Left renal pelvis (tissue), 4 donors: ENCODE data around the gene IQGAP2. TPM values are rescaled to one million over a fixed set of nuclear protein-coding genes. Genes with fewer than 3 reads are reported as not detected.
"Not testable (repeated sequence)": the region's sequence is repeated elsewhere in the genome, so short reads cannot be mapped to it uniquely, and the experiment has no call there.

Experiments used
- DNase-seq, 4 donors: peaks; one replicate each; pipeline ENCODE4 v3.0.0-alpha.2; 2013; ENCODE audit warnings: low read depth in 4 of 4, low spot score in 3 of 4
- polyA plus RNA-seq, 4 donors: library from polyadenylated mRNA; unstranded; fragments of 120-200 nt; gene quantifications; one replicate each; pipeline ENCODE4 v1.2.1, GENCODE V29; 2013; ENCODE audit not compliant: insufficient read length in 4 of 4

The IQGAP2 gene
- polyA plus RNA-seq, 4 donors = 20.0 to 72.1 (median 68.3) TPM

DNA sequence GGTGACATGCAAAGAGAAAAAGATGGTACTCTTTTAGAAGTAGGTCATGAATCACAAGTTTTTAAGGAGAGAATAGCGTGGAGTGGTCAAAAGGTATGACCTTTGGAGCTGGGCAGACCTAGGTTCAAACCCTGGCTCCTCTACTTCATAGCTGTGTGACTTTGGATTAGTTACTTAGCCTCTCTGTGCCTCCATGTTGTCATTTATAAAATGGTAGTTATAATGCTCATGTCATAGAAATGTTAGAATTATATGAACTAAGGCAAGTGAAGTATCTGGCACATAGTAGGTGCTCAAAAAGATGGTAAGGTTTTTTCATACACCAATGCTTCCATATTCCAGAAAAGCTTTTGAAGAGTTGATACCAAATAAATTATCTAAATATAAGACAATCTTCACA lies 320.2 kb downstream of the IQGAP2 start:
- DNase-seq = no peak

- no peak for DNase-seq
Observed at GRCh38 chr5:76723906-76724305, 320.8 kb downstream of the IQGAP2 start.

- no peak for DNase-seq
Observed at GRCh38 chr5:76724871-76725270, 321.8 kb downstream of the IQGAP2 start.

DNA sequence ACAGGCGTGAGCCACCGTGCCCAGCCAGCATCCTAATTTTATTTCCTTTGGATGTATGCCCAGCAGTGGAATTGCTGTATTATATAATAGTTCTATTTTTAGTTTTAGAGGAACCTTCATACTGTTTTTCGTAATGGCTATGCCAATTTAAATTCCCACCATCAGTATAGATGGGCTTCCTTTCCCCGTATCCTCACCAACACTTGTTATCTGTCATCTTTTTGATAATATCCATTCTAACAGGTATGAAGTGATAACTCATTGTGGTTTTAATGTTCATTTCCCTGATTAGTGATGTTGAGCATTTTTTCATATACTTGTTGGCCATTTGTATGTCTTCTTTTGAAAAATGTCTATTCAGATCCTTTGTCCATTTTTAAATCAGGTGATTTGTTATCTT lies 325.9 kb downstream of the IQGAP2 start:
- no peak for DNase-seq

DNA sequence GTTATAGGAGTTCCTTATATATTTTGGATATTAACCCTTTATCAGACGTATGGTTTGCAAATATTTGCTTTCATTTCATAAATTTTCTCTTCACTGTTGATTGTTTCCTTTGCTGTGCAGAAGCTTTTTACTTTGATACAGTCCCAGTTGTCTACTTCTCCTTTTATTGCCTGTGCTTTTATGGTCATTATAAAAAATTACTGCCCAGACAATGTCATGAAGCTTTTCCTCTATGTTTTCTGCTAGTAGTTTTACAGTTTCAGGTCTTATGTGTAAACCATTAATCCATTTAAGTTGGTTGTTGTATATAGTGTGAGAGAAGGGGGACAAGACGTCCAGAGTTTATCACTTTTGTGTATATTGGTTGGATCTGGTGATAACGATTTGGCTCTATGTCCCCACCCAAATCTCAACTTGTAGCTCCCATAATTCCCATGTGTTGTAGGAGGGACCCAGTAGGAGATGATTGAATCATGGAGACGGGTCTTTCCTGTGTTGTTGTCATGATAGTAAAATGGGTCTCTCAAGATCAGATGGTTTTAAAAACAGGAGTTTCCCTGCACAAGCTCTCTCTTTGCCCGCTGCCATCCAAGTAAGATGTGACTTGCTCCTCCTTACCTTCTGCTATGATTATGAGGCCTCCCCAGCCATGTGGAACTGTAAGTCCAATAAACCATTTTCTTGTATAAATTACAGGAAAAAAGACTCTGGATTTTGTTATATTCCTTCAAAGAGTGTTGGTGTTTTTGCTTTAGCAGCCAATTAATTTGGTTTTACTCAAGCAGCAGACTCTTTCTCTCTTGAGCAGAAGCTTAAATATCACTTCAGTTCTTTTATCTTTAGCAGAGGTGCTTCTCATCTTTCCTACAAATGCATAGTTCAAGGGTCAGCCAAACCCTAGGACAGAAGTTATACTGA lies 326.5 kb downstream of the IQGAP2 start:
- no peak for DNase-seq

DNA sequence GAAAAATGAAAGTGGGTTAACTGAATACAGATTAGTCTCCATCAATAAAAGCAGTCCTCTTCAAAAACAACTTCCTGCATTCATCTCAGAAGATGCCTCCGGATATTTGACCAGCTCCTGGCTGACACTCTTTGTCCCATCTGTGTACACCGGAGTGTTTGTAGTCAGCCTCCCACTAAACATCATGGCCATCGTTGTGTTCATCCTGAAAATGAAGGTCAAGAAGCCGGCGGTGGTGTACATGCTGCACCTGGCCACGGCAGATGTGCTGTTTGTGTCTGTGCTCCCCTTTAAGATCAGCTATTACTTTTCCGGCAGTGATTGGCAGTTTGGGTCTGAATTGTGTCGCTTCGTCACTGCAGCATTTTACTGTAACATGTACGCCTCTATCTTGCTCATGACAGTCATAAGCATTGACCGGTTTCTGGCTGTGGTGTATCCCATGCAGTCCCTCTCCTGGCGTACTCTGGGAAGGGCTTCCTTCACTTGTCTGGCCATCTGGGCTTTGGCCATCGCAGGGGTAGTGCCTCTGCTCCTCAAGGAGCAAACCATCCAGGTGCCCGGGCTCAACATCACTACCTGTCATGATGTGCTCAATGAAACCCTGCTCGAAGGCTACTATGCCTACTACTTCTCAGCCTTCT lies 329.4 kb downstream of the IQGAP2 start:
- no peak for DNase-seq

DNA sequence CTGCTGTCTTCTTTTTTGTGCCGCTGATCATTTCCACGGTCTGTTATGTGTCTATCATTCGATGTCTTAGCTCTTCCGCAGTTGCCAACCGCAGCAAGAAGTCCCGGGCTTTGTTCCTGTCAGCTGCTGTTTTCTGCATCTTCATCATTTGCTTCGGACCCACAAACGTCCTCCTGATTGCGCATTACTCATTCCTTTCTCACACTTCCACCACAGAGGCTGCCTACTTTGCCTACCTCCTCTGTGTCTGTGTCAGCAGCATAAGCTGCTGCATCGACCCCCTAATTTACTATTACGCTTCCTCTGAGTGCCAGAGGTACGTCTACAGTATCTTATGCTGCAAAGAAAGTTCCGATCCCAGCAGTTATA lies 329.9 kb downstream of the IQGAP2 start:
- DNase-seq = no peak

DNA sequence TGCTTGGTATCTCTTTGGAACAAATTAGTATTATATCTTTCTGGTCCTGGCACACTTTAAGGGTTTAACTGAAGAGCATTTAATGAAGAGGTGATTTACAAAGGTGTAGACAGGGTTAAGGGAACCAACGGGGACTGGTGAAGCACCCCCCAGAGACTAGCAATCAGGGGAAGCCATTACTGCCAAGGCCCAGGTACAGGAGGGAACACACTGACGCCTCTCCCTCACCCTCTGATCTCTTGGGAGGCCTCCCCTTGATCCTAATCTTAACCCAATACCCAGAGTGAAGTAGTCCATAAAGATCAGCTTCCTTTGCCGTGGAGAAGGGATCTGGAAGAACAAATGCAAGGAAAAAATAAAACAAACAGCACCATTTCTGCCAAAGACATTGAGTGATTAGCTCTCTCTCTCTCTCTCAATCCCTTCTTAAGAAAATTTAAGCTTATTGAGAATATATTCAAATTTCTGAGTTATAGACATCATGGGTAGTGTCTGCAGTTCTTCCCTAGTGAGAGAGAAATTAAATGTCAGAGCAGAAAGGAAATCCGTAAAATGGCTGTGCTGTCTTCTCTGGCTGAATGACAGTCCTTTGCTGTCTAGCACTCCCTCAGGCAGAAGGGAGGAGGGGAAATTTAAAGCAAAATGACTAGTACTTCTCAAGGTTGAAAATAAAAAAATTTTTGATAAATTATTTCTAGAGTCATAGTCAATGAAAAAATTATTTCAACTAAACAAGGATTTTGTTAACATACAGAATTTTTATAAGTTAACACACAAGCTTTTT lies 332.9 kb downstream of the IQGAP2 start:
- DNase-seq = no peak

DNA sequence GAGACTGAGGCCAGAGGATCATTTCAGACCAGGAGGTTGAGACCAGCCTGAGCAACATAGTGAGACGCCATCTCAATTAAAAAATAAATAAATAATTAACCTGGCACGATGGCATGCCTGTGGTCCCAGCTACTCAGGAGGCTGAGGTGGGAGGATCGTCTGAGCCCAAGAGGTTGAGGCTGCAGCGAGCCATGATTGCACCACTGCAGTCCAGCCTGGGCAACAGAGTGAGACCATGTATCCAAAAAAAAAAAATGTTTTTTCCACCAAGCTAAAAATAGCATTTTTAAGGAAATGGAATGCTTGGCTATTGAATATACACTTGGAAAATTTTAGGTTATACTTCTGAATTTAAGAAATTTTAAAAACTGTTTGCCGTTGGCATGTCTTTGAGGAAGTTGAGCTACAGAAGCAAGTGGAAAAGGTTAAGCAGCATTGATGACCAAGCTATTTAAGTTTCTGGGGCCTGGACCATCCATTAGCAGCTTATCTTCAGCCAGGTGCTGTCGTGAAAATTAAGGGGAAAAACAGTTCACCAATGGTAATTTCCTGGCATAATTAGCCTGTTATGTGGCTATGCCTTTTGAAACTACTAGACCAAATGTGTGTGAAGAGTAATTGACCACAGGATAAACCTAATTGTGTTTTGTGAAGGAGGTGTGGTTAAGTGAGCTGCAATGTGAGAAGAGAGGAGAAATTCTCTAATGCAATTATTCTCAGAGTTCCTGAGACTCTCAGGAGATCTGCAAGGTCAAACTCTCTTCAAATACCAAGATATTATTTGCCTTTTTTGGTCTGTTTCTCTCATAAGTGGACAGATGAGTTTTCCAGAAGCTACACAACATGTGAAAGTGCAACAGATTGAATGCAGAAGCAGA lies 333.8 kb downstream of the IQGAP2 start:
- no peak for DNase-seq

DNA sequence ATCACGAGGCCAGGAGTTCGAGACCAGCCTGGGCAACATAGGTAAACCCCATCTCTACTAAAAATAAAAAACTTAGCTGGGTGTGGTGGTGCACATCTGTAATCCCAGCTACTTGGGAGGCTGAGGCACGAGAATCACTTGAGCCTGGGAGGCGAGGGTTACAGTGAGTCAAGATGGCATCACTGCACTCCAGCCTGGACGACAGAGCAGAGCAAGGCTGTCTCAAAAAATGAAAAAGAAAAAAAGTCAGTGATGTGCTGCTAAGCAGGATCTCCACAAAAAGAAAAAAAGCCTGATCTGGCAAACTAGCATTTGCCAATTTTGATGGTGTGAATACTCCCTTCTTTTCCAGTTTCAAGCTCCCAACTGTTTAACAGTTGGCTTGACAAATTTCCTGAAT lies 334.8 kb downstream of the IQGAP2 start:
- no peak for DNase-seq

GRCh38 chr5:76741506-76741905 lies 338.4 kb downstream of the IQGAP2 start:
- not testable (repeated sequence) for DNase-seq

DNA sequence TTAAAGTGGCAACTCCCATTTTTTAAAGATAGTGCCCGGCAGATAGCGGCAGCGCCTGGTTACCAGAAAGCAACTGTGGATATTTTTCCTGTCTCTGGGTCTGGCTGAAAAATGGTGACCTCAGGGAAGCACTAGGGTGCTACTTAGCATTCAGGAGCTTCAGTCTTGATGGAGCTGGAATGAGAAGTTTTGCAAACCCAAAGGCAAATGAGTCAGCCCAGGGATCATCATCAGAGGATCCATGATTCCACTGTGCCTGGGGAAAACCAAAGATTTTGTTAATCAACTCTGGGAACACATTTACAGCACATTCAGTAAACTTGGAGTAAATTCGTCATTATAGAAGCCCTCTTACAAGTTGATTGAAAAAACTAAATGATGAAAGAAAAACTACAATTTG lies 339.5 kb downstream of the IQGAP2 start:
- no peak for DNase-seq

GRCh38 chr5:76744632-76745031 lies 341.5 kb downstream of the IQGAP2 start:
- DNase-seq = no peak

GRCh38 chr5:76745670-76746069 lies 342.6 kb downstream of the IQGAP2 start:
- DNase-seq = no peak

GRCh38 chr5:76746677-76747076 lies 343.6 kb downstream of the IQGAP2 start:
- no peak for DNase-seq

DNA sequence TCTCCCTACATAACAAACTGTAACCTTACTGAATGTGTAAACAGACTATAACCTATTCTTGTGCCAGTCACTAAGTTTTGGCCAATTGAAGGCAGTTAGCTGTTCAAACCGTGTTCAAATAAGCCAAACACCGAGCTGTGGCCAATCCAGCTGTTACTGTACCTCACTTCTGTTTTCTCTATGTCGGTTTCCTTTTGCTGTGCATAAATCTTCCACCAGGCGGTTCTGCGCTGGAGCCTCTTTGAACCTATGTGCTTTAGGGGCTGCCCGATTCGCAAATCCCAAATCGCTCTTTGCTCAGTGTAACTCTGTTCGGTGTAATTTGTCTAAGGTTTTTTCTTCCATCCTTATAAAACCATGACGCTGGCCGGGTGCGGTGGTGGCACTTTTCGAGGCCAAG lies 344.6 kb downstream of the IQGAP2 start:
- no peak for DNase-seq

- no peak for DNase-seq
Observed at GRCh38 chr5:76751291-76751690, 348.2 kb downstream of the IQGAP2 start.

- no peak for DNase-seq
Observed at GRCh38 chr5:76754668-76755078, 351.6 kb downstream of the IQGAP2 start.

DNA sequence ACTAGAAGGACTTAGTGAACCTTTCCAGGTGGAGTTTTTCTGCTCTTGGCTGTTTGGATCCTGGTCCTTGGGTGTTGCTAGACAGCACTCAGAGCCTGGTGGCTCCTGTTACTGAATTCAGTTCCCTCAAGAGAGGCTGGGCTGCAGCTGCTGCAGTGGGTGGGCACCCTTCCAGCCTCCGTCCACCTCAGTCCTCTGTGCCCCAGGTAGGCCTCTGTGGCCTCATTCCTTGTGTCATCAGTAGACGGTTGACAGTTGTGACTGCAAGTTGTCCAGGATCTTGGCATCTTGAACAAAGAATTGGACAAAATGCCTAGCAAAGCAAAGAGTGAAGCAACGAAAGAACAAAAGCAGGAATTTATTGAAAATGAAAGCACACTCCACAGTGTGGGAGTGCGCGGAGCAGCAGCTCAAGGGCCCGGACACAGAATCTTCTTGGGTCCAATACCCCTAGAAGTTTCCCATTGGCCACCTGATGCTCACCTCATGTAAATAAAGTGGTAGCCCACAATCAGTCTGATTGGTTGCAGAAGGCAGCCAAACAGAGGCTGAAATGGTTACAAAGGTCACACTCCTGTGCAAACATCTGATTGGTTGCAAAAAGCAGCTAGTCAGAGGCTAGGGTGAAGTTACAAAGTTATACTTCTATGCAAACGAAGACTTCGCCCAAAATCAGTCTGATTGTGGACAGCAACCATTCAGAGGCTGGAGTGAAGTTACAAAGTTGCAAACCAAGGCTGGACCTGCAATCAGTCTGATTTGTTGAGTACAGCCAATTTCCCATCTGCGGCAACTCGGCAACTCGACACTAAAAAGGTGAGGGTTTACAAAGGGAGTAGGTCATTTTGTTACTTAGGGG lies 352.9 kb downstream of the IQGAP2 start:
- no peak for DNase-seq
